Neural progenitor cell (in vitro differentiated cells): Measurements from ENCODE around the gene KCNA10.

Experiments used
- CTCF ChIP-seq: fragments of 200-600 bp; sonication (generic); IDR thresholded peaks from 2 replicates; pipeline ENCODE4 v1.5.1; 2017; ENCODE audit warnings: antibody characterized with exemption, mild to moderate bottlenecking
- EZH2 ChIP-seq: fragments of 200-600 bp; sonication (generic); IDR thresholded peaks from 2 replicates; pipeline ENCODE4 v1.6.1; 2017; ENCODE audit warnings: antibody characterized with exemption, mild to moderate bottlenecking, moderate library complexity

GRCh38 chr1:110509655-110510054 is 9.3 kb downstream of the KCNA10 start:
- TF ChIP-seq CTCF (no peak), EZH2 (no peak)
